HepG2 (cell line): Measurements from ENCODE around the gene RPS6KA2. TPM values are rescaled to one million over a fixed set of nuclear protein-coding genes. Genes with fewer than 3 reads are reported as not detected.
A peak's percentile ranks its signal among the peaks of the same experiment; 100 is the strongest.

Experiments used
- ARNT2 ChIP-seq: sonication (generic); formaldehyde crosslinking; IDR thresholded peaks from 2 replicates; pipeline ENCODE4 v1.8.0; 2022; ENCODE audit warnings: mild to moderate bottlenecking, low read depth, missing genetic modification reagents, moderate library complexity
- BHLHE40 ChIP-seq: IDR thresholded peaks from 2 replicates; pipeline ENCODE4 v1.6.1; 2011; ENCODE audit warnings: low read length, improper control_type of control experiment
- GTF2F1 ChIP-seq: fragments of 150-350 bp; IDR thresholded peaks from 2 replicates; pipeline ENCODE4 v1.6.1; 2014; ENCODE audit warnings: low read length
- NFRKB ChIP-seq: fragments of 450-650 bp; IDR thresholded peaks from 2 replicates; pipeline ENCODE4 v1.6.1; 2017
- PAF1 ChIP-seq: IDR thresholded peaks from 2 replicates; pipeline ENCODE4 v1.6.1; 2016; ENCODE audit warnings: missing genetic modification reagents, missing compliant biosample characterization
- PRMT3 ChIP-seq: sonication (generic); formaldehyde crosslinking; IDR thresholded peaks from 2 replicates; pipeline ENCODE4 v1.8.1; 2022; ENCODE audit warnings: low read depth, mild to moderate bottlenecking, moderate library complexity, missing genetic modification reagents, borderline replicate concordance
- RBFOX2 ChIP-seq: fragments of 200-400 bp; formaldehyde crosslinking; IDR thresholded peaks from 2 replicates; pipeline ENCODE4 v1.6.1; 2017; ENCODE audit warnings: low read depth, mild to moderate bottlenecking, low read length
- ZNF205 ChIP-seq: IDR thresholded peaks from 2 replicates; pipeline ENCODE4 v1.6.1; 2018; ENCODE audit warnings: missing biosample characterization, missing genetic modification reagents
- ZNF496 ChIP-seq: sonication (generic); formaldehyde crosslinking; IDR thresholded peaks from 2 replicates; pipeline ENCODE4 v1.8.1; 2023; ENCODE audit warnings: mild to moderate bottlenecking, moderate library complexity, missing genetic modification reagents; ENCODE audit not compliant: insufficient replicate concordance
- ZNF790 ChIP-seq: sonication (generic); formaldehyde crosslinking; IDR thresholded peaks from 2 replicates; pipeline ENCODE4 v1.8.0; 2022; ENCODE audit warnings: missing genetic modification reagents, mild to moderate bottlenecking, borderline replicate concordance
- ZNF792 ChIP-seq: IDR thresholded peaks from 2 replicates; pipeline ENCODE4 v1.6.1; 2016
- polyA plus RNA-seq, 8 experiments: library from polyadenylated mRNA; depleted of rRNA in 3 of 8; stranded (reverse) in 7 of 8; unstranded in 1 of 8; fragments of >200 nt; fragmentation: Illumina TruSeq in 4 of 8; extraction: Trizol in 4 of 8; gene quantifications; 2 replicates each; pipeline versions ENCODE4 v1.2.1 to v1.2.3, GENCODE V29; 2011 to 2016; ENCODE audit warnings: low read depth in 4 of 8, missing spikeins in 1 of 8, mixed read lengths in 1 of 8; ENCODE audit not compliant: insufficient read depth in 1 of 8
- total RNA-seq, 5 experiments: library from RNA; depleted of rRNA; stranded (reverse); fragments of >200 nt; fragmentation: Illumina TruSeq; extraction: Trizol; gene quantifications; 2 replicates each; pipeline ENCODE4 v1.2.3, GENCODE V29; 2016; ENCODE audit warnings: low read depth in 1 of 5
- TF ChIP-seq, protein P1 (sequence below): sonication (generic); formaldehyde crosslinking; IDR thresholded peaks from 2 replicates; pipeline ENCODE4 v1.5.0; 2020; ENCODE audit warnings: mild to moderate bottlenecking, missing genetic modification reagents
- TF ChIP-seq, protein P2 (sequence below): sonication (generic); formaldehyde crosslinking; conservative IDR thresholded peaks from 2 replicates; pipeline ENCODE4 v1.4.0; 2020; ENCODE audit warnings: missing genetic modification reagents
- TF ChIP-seq, protein P3 (sequence below): sonication (generic); formaldehyde crosslinking; IDR thresholded peaks from 2 replicates; pipeline ENCODE4 v1.4.0; 2020; ENCODE audit warnings: missing genetic modification reagents
- TF ChIP-seq, protein P4 (sequence below), 2 experiments: sonication (generic) in 1 of 2; formaldehyde crosslinking in 1 of 2; IDR thresholded peaks; 2 replicates each; pipeline versions ENCODE4 v1.6.1 to v1.9.0; 2014 to 2022; ENCODE audit warnings: antibody characterized with exemption in 1 of 2, borderline replicate concordance in 1 of 2, inconsistent platforms in 1 of 2, low read depth in 1 of 2, missing genetic modification reagents in 1 of 2

RPS6KA2 gene
- total and polyA plus RNA-seq, 2 of the 13 experiments (the other 11 are each of a cell fraction or from before 2014, with no cell fraction given): 0.22 to 0.38 TPM

DNA sequence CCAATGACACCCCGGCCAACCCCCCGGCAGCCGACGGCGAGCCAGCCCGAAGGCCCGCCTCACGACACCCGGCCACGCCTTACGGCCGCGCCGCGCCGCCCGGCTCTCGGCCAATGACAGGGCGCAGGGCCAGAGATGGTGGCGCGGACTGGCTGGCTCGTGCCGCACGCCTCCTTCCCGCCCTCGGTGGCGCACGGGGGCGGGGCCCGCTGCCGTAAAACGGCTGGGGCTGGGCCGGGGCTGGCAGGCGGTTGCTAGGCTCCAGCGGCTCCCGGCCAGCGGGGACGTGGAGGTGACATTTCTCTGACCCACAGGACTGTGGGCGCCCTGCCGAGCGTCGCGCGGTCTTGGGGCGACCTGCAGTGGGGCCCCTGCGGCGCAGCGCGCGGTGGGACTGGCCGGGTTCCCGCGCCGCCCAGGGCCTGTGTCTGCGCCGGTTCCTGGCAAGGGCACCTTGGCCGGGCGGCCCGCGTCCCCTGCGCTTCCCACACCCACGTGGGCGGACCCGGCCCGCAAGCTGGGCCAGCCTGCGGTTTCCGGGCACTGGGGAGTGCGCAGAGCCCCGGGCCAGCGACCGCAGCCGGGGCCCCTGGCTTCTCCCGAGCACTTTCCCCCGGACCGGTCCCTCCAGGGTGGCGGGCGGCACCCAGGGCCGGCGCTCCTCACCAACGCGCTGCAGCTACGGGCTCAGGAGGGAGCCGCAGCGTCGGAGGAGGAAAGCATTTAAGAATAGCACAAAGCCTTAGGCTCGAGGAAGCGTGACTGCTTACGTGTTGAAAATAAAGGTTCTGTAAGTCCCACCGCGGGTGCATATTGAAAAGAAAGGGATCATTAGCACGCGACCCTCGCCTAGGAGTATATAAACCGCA is 243.9 kb downstream of the RPS6KA2 start, which contains the start of gene MPC1 (continued):
- TF ChIP-seq, protein P1, sequence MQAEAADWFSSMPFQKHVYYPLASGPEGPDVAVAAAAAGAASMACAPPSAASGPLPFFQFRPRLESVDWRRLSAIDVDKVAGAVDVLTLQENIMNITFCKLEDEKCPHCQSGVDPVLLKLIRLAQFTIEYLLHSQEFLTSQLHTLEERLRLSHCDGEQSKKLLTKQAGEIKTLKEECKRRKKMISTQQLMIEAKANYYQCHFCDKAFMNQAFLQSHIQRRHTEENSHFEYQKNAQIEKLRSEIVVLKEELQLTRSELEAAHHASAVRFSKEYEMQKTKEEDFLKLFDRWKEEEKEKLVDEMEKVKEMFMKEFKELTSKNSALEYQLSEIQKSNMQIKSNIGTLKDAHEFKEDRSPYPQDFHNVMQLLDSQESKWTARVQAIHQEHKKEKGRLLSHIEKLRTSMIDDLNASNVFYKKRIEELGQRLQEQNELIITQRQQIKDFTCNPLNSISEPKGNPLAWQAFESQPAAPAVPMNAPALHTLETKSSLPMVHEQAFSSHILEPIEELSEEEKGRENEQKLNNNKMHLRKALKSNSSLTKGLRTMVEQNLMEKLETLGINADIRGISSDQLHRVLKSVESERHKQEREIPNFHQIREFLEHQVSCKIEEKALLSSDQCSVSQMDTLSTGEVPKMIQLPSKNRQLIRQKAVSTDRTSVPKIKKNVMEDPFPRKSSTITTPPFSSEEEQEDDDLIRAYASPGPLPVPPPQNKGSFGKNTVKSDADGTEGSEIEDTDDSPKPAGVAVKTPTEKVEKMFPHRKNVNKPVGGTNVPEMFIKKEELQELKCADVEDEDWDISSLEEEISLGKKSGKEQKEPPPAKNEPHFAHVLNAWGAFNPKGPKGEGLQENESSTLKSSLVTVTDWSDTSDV (CRISPR knock-in tag): peak; percentile 48
- TF ChIP-seq PAF1: no peak
- peak; percentile 100 for TF ChIP-seq RBFOX2
- peak; percentile 98 for TF ChIP-seq ARNT2 (CRISPR knock-in tag)
- TF ChIP-seq, protein P2, sequence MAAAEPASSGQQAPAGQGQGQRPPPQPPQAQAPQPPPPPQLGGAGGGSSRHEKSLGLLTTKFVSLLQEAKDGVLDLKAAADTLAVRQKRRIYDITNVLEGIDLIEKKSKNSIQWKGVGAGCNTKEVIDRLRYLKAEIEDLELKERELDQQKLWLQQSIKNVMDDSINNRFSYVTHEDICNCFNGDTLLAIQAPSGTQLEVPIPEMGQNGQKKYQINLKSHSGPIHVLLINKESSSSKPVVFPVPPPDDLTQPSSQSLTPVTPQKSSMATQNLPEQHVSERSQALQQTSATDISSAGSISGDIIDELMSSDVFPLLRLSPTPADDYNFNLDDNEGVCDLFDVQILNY: peak; percentile 99
- TF ChIP-seq, protein P3, sequence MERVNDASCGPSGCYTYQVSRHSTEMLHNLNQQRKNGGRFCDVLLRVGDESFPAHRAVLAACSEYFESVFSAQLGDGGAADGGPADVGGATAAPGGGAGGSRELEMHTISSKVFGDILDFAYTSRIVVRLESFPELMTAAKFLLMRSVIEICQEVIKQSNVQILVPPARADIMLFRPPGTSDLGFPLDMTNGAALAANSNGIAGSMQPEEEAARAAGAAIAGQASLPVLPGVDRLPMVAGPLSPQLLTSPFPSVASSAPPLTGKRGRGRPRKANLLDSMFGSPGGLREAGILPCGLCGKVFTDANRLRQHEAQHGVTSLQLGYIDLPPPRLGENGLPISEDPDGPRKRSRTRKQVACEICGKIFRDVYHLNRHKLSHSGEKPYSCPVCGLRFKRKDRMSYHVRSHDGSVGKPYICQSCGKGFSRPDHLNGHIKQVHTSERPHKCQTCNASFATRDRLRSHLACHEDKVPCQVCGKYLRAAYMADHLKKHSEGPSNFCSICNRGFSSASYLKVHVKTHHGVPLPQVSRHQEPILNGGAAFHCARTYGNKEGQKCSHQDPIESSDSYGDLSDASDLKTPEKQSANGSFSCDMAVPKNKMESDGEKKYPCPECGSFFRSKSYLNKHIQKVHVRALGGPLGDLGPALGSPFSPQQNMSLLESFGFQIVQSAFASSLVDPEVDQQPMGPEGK (CRISPR knock-in tag): no peak; the same call in 1 of the 2 replicates
- no peak for TF ChIP-seq NFRKB
- peak; percentile 41 for TF ChIP-seq ZNF792 (CRISPR knock-in tag)
- TF ChIP-seq ZNF790 (CRISPR knock-in tag): no peak
- peak; percentile 77 for TF ChIP-seq BHLHE40
- TF ChIP-seq ZNF205 (CRISPR knock-in tag): no peak; the same call in 1 of the 2 replicates
- no peak for TF ChIP-seq ZNF496 (CRISPR knock-in tag)
- TF ChIP-seq GTF2F1: no peak
- TF ChIP-seq PRMT3: 0 out of 2 replicates have a peak, but pooled peaks have one; percentile 79
- TF ChIP-seq, protein P4, sequence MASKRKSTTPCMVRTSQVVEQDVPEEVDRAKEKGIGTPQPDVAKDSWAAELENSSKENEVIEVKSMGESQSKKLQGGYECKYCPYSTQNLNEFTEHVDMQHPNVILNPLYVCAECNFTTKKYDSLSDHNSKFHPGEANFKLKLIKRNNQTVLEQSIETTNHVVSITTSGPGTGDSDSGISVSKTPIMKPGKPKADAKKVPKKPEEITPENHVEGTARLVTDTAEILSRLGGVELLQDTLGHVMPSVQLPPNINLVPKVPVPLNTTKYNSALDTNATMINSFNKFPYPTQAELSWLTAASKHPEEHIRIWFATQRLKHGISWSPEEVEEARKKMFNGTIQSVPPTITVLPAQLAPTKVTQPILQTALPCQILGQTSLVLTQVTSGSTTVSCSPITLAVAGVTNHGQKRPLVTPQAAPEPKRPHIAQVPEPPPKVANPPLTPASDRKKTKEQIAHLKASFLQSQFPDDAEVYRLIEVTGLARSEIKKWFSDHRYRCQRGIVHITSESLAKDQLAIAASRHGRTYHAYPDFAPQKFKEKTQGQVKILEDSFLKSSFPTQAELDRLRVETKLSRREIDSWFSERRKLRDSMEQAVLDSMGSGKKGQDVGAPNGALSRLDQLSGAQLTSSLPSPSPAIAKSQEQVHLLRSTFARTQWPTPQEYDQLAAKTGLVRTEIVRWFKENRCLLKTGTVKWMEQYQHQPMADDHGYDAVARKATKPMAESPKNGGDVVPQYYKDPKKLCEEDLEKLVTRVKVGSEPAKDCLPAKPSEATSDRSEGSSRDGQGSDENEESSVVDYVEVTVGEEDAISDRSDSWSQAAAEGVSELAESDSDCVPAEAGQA (IDR thresholded peaks at IDR 0.05; ENCODE audit: low read depth): peak; percentile 13; the same call in 1 of the 2 replicates
- TF ChIP-seq, protein P4 (CRISPR knock-in tag; IDR thresholded peaks at IDR 0.05; ENCODE audit: borderline replicate concordance): peak; percentile 91
